Stimulated activated CD4-positive, alpha-beta T cell treated with anti-CD3 and anti-CD28 coated beads, Interleukin-12 subunit alpha, Interleukin-12 subunit beta, amount 100 ng/mL, for 48 hours (primary cell): Measurements from ENCODE around the gene WDR5.

Experiments
- DNase-seq, 3 donors: peaks; one replicate each; pipeline ENCODE4 v3.0.0-alpha.2; 2020; ENCODE audit warnings: low read depth in 2 of 3, low spot score in 1 of 3

The WDR5 gene

GRCh38 chr9:134131471-134132207, 4.2 kb upstream of the WDR5 start:
- no peak for DNase-seq

GRCh38 chr9:134132208-134132870, 3.5 kb upstream of the WDR5 start:
- no peak for DNase-seq

- DNase-seq: peak in 1 of 3 donors; percentile 23
These were observed 936 bp upstream of the WDR5 start for GRCh38 chr9:134134949-134135342.

- DNase-seq: no peak
These were observed 475 bp downstream of the WDR5 start for GRCh38 chr9:134136118-134136995.

DNA sequence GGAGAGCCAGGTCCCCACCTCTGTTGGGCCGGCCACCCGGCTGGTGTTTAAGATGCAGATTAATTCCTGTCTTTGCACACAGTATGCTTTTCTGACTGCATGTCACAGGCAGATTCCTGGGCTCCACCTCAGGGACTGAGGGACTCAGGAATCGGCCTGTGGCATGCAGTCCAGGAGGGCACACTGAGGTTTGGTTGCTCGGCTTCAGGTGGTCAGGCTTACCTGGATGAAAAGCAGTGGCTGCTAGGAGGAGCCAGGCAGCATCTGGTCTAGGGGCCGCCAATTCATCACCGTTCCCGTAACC, 1.1 kb downstream of the WDR5 start:
- DNase-seq: no peak

GRCh38 chr9:134138292-134138691, 2.4 kb downstream of the WDR5 start:
- DNase-seq: no peak

GRCh38 chr9:134139081-134139480, 3.2 kb downstream of the WDR5 start:
- DNase-seq: no peak

- no peak for DNase-seq
These were observed 6.0 kb downstream of the WDR5 start for GRCh38 chr9:134141906-134142305.

- DNase-seq: no peak
These were observed 8.9 kb downstream of the WDR5 start for GRCh38 chr9:134144801-134145200.

GRCh38 chr9:134145262-134145661, 9.4 kb downstream of the WDR5 start:
- no peak for DNase-seq

- no peak for DNase-seq
These were observed 11.1 kb downstream of the WDR5 start for GRCh38 chr9:134146774-134147493.

DNA sequence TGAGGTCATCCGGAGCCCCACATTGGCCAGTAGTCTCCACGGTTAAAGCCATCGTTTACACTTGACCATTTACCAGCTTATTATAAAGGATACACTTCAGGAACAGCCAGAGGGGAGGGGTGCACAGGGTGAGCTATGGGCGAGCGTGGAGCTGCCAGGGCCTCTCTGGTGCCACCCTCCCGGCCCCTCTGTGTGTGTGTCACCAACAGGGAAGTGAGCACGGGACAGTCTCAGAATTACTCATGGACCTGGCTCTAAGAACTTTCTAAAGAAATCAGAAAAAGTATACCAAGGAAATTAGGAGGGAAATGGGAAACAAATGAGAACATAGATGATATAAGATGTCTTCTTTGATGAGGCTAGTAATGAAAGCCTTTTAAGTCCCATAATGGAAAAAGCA, 13.5 kb downstream of the WDR5 start:
- no peak for DNase-seq

- DNase-seq: no peak
These were observed 14.8 kb downstream of the WDR5 start for GRCh38 chr9:134150557-134151214.

DNA sequence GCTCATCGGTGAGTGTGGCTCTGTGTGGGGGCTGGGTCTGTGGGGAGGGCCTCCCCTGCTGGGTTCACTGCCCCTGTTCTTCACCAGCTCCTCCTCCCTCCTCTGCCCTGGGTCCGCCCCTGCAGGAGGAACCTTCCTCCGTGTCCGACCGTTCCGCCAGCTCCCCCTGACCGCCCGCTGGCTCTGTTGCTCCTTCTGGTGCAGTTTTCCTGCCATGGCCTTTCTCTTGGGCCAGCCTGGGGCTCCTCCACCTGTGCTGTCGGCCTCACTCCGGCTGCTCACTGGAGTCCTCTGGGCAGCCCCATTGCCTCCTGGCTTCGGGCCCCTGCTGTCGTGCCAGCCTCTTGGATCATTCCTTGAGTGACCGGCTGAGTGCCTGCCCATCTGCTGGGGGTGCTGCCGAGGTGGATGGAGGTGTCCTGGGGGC, 16.2 kb downstream of the WDR5 start:
- DNase-seq: no peak

GRCh38 chr9:134152488-134152887, 16.6 kb downstream of the WDR5 start:
- DNase-seq: no peak

DNA sequence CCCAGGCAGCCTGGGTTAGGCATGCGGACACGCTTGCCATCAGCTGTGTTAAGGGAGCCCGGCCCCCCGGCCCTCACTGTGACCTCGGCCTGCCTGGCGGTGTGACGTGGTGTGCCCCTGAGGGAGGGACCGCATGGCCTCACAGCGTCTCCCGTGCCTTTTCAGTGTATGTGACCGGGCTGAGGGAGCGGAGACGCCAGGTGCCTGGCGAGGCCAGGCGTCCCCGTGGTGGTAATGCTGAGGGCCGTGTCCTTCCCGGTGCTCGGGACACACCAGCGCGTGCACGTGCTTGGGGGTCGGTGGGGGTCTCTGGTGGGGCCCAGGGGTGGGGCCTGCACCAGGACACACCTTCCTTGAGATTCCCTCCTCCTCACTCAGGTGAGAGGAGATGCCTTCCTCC, 17.6 kb downstream of the WDR5 start:
- no peak for DNase-seq

GRCh38 chr9:134154262-134154701, 18.4 kb downstream of the WDR5 start:
- DNase-seq: no peak

GRCh38 chr9:134155812-134156377, 20.0 kb downstream of the WDR5 start:
- no peak for DNase-seq

- DNase-seq: no peak
These were observed 20.9 kb downstream of the WDR5 start for GRCh38 chr9:134156564-134157377.
